SK-N-SH treated with all-trans-retinoic acid at 6 μM for 48 hours (cell line): ENCODE data around the gene OCA2.
"Not testable (repeated sequence)": the region's sequence is repeated elsewhere in the genome, so short reads cannot be mapped to it uniquely, and the experiment has no call there.

Experiments used
- ATAC-seq: fragments of 200-7000 bp; cut with Tn5 transposase; 3 replicates; pipeline ENCODE4 v1.9.1; 2020; ENCODE audit warnings: mild to moderate bottlenecking, moderate library complexity
- BACH2 ChIP-seq: fragments of 250-450 bp; sonication (Bioruptor Pico); IDR thresholded peaks from 2 replicates; pipeline ENCODE4 v1.9.0; 2021; ENCODE audit warnings: mild to moderate bottlenecking, borderline replicate concordance
- CSDC2 ChIP-seq: fragments of 250-450 bp; sonication (Bioruptor Pico); IDR thresholded peaks from 2 replicates; pipeline ENCODE4 v1.5.0; 2020; ENCODE audit warnings: mild to moderate bottlenecking, moderate library complexity
- GLIS3 ChIP-seq: fragments of 250-450 bp; sonication (Bioruptor Pico); IDR thresholded peaks from 2 replicates; pipeline ENCODE4 v1.5.0; 2020; ENCODE audit warnings: mild to moderate bottlenecking, moderate library complexity
- ISL1 ChIP-seq: fragments of 250-450 bp; sonication (Bioruptor Pico); IDR thresholded peaks from 2 replicates; pipeline ENCODE4 v2.1.2; 2022; ENCODE audit warnings: mild to moderate bottlenecking, moderate library complexity
- OSR1 ChIP-seq: fragments of 250-450 bp; sonication (Bioruptor Pico); IDR thresholded peaks from 2 replicates; pipeline ENCODE4 v1.8.0; 2022; ENCODE audit warnings: moderate library complexity, mild to moderate bottlenecking, inconsistent platforms
- PPARA ChIP-seq: fragments of 250-450 bp; sonication (Bioruptor Pico); IDR thresholded peaks from 2 replicates; pipeline ENCODE4 v1.5.0; 2020; ENCODE audit warnings: mild to moderate bottlenecking, borderline replicate concordance
- SNAI2 ChIP-seq: fragments of 250-450 bp; sonication (Bioruptor Pico); IDR thresholded peaks from 2 replicates; pipeline ENCODE4 v1.5.0; 2020; ENCODE audit warnings: mild to moderate bottlenecking, moderate library complexity
- TCF4 ChIP-seq: fragments of 250-450 bp; sonication (Bioruptor Pico); IDR thresholded peaks from 2 replicates; pipeline ENCODE4 v1.8.0; 2021; ENCODE audit warnings: mild to moderate bottlenecking, moderate library complexity, borderline replicate concordance
- TOX ChIP-seq: fragments of 250-450 bp; sonication (Bioruptor Pico); IDR thresholded peaks from 2 replicates; pipeline ENCODE4 v1.8.0; 2021; ENCODE audit warnings: mild to moderate bottlenecking, moderate library complexity, borderline replicate concordance
- TSHZ2 ChIP-seq: fragments of 250-450 bp; sonication (Bioruptor Pico); IDR thresholded peaks from 2 replicates; pipeline ENCODE4 v1.5.0; 2020; ENCODE audit warnings: mild to moderate bottlenecking, moderate library complexity
- ZC3H10 ChIP-seq: fragments of 250-450 bp; sonication (Bioruptor Pico); IDR thresholded peaks from 2 replicates; pipeline ENCODE4 v1.5.1; 2021; ENCODE audit warnings: mild to moderate bottlenecking, moderate library complexity
- ZFP3 ChIP-seq: fragments of 250-450 bp; sonication (Bioruptor Pico); IDR thresholded peaks from 2 replicates; pipeline ENCODE4 v1.5.0; 2020; ENCODE audit warnings: mild to moderate bottlenecking, moderate library complexity
- ZFP30 ChIP-seq: fragments of 450-650 bp; formaldehyde crosslinking; IDR thresholded peaks from 2 replicates; pipeline ENCODE4 v1.5.0; 2022; ENCODE audit warnings: mild to moderate bottlenecking, moderate library complexity
- ZNF565 ChIP-seq: fragments of 450-650 bp; formaldehyde crosslinking; conservative IDR thresholded peaks from 2 replicates; pipeline ENCODE4 v1.5.0; 2020; ENCODE audit warnings: low read depth, mild to moderate bottlenecking, moderate library complexity
- ZNF70 ChIP-seq: fragments of 450-650 bp; formaldehyde crosslinking; IDR thresholded peaks from 2 replicates; pipeline ENCODE4 v1.5.0; 2020; ENCODE audit warnings: mild to moderate bottlenecking, moderate library complexity
- ZNF8 ChIP-seq: fragments of 450-650 bp; formaldehyde crosslinking; IDR thresholded peaks from 2 replicates; pipeline ENCODE4 v1.5.0; 2020; ENCODE audit warnings: mild to moderate bottlenecking, moderate library complexity
- TF ChIP-seq, protein P1 (sequence below): fragments of 250-450 bp; sonication (Bioruptor Pico); IDR thresholded peaks from 2 replicates; pipeline ENCODE4 v1.5.1; 2021; ENCODE audit warnings: mild to moderate bottlenecking, moderate library complexity
- TF ChIP-seq, protein P2 (sequence below): fragments of 250-450 bp; sonication (Bioruptor Pico); IDR thresholded peaks from 2 replicates; pipeline ENCODE4 v1.8.0; 2021; ENCODE audit warnings: low read depth, mild to moderate bottlenecking, moderate library complexity, borderline replicate concordance
- TF ChIP-seq, protein P3 (sequence below): fragments of 250-450 bp; sonication (Bioruptor Pico); IDR thresholded peaks from 2 replicates; pipeline ENCODE4 v1.8.0; 2020; ENCODE audit warnings: mild to moderate bottlenecking, moderate library complexity, borderline replicate concordance

The OCA2 gene

GRCh38 chr15:27958911-27959578, 140.1 kb downstream of the OCA2 start:
- no peak for ATAC-seq
- TF ChIP-seq ZNF8 (CRISPR knock-in tag), result no peak
- TF ChIP-seq SNAI2 (CRISPR knock-in tag), result no peak
- TF ChIP-seq PPARA (CRISPR knock-in tag), result no peak
- no peak for TF ChIP-seq BACH2 (CRISPR knock-in tag)
- TF ChIP-seq ZNF70, result no peak
- TF ChIP-seq TCF4 (CRISPR knock-in tag), result no peak
- TF ChIP-seq TSHZ2 (CRISPR knock-in tag), result no peak
- TF ChIP-seq, protein P1, sequence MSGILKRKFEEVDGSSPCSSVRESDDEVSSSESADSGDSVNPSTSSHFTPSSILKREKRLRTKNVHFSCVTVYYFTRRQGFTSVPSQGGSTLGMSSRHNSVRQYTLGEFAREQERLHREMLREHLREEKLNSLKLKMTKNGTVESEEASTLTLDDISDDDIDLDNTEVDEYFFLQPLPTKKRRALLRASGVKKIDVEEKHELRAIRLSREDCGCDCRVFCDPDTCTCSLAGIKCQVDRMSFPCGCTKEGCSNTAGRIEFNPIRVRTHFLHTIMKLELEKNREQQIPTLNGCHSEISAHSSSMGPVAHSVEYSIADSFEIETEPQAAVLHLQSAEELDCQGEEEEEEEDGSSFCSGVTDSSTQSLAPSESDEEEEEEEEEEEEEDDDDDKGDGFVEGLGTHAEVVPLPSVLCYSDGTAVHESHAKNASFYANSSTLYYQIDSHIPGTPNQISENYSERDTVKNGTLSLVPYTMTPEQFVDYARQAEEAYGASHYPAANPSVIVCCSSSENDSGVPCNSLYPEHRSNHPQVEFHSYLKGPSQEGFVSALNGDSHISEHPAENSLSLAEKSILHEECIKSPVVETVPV (CRISPR knock-in tag), result no peak
- no peak for TF ChIP-seq ZFP30 (CRISPR knock-in tag)
- no peak for TF ChIP-seq ISL1 (CRISPR knock-in tag)
- TF ChIP-seq, all 23 proteins: peak for 0

DNA sequence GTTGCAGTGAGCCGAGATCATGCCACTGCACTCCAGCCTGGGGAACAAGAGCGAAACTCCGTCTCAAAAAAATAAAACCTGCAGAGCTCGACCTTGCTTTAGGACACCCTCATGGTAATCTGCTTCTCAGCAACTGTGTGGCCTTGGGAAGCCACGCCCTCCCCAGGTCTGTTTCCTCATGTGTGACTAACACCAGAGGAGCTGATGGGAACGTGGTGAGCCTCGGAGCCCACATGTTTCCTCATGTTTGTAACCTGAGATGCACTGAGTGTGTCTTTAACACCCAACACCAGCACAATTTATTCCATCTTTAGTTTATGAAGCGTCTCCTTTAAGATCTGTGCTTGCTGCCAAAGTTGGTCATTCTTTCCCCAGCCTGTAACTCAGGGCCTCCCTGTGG, 142.8 kb downstream of the OCA2 start:
- TF ChIP-seq, protein P2, sequence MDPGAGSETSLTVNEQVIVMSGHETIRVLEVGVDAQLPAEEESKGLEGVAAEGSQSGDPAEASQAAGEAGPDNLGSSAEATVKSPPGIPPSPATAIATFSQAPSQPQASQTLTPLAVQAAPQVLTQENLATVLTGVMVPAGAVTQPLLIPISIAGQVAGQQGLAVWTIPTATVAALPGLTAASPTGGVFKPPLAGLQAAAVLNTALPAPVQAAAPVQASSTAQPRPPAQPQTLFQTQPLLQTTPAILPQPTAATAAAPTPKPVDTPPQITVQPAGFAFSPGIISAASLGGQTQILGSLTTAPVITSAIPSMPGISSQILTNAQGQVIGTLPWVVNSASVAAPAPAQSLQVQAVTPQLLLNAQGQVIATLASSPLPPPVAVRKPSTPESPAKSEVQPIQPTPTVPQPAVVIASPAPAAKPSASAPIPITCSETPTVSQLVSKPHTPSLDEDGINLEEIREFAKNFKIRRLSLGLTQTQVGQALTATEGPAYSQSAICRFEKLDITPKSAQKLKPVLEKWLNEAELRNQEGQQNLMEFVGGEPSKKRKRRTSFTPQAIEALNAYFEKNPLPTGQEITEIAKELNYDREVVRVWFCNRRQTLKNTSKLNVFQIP (CRISPR knock-in tag), result no peak
- TF ChIP-seq ZNF8 (CRISPR knock-in tag), result no peak
- TF ChIP-seq ZFP3 (CRISPR knock-in tag), result no peak
- TF ChIP-seq CSDC2 (CRISPR knock-in tag), result no peak
- no peak for TF ChIP-seq SNAI2 (CRISPR knock-in tag)
- no peak for ATAC-seq

DNA sequence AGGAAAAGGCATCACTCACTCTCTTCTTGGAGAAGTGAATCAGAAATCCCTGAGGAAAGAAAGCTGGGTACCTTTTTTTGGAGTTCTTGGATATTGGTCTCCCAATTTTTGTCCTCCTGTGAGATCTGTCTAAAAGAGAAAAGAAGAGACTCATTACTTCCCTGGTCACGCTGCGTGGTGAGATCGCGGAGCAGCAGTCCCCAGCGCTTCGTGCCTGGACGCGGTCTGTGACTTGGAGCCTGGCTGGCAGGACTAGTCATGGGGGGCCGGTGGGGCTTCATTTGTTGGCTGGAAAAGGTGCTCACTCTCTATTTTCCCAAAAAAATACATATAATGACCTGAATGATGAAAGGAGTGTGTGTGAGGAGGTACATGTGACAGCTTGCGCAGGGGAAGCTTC, 144.0 kb downstream of the OCA2 start:
- TF ChIP-seq GLIS3 (CRISPR knock-in tag), result no peak
- no peak for TF ChIP-seq SNAI2 (CRISPR knock-in tag)
- TF ChIP-seq PPARA (CRISPR knock-in tag), result no peak
- no peak for TF ChIP-seq ZFP3 (CRISPR knock-in tag)
- no peak for TF ChIP-seq ZNF565 (CRISPR knock-in tag)
- no peak for TF ChIP-seq TSHZ2 (CRISPR knock-in tag)
- no peak for TF ChIP-seq ZFP30 (CRISPR knock-in tag)
- no peak for TF ChIP-seq ZC3H10 (CRISPR knock-in tag)
- TF ChIP-seq ZNF8 (CRISPR knock-in tag), result no peak
- TF ChIP-seq OSR1 (CRISPR knock-in tag), result no peak
- TF ChIP-seq, protein P3, sequence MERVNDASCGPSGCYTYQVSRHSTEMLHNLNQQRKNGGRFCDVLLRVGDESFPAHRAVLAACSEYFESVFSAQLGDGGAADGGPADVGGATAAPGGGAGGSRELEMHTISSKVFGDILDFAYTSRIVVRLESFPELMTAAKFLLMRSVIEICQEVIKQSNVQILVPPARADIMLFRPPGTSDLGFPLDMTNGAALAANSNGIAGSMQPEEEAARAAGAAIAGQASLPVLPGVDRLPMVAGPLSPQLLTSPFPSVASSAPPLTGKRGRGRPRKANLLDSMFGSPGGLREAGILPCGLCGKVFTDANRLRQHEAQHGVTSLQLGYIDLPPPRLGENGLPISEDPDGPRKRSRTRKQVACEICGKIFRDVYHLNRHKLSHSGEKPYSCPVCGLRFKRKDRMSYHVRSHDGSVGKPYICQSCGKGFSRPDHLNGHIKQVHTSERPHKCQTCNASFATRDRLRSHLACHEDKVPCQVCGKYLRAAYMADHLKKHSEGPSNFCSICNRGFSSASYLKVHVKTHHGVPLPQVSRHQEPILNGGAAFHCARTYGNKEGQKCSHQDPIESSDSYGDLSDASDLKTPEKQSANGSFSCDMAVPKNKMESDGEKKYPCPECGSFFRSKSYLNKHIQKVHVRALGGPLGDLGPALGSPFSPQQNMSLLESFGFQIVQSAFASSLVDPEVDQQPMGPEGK (CRISPR knock-in tag), result no peak
- TF ChIP-seq, protein P2 (CRISPR knock-in tag), result no peak
- no peak for TF ChIP-seq ZNF70
- TF ChIP-seq TOX, result no peak
- no peak for TF ChIP-seq BACH2 (CRISPR knock-in tag)

DNA sequence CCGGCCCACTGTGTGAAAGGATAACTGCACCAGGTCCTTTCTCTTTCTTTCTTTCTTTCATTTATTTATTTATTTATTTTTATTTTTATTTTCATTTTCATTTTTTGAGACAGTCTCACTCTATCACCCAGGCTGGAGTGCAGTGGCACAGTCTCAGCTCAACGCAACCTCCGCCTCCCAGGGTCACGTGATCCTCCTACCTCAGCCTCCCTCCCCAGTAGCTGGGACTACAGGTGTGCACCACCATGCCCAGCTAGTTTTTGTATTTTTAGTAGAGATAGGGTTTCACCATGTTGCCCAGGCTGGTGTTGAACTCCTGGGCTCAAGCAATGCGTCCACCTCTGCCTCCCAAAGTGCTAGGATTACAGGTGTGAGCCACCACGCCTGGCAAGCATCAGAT, 146.5 kb downstream of the OCA2 start:
- ATAC-seq, result not testable (repeated sequence)

More for the DNA sequence above, 144.0 kb downstream of the OCA2 start:
- no peak for ATAC-seq
